GM19468 (cell line): ENCODE data around the gene CTPS1.

ENCODE experiments used
- ATAC-seq: cut with Tn5 transposase; IDR thresholded peaks from one replicate; pipeline ENCODE4 v1.9.1; 2021; ENCODE audit warnings: mild to moderate bottlenecking, moderate library complexity, moderate number of reproducible peaks; ENCODE audit not compliant: unreplicated experiment; ENCODE audit errors: extremely low read depth

The CTPS1 gene

DNA sequence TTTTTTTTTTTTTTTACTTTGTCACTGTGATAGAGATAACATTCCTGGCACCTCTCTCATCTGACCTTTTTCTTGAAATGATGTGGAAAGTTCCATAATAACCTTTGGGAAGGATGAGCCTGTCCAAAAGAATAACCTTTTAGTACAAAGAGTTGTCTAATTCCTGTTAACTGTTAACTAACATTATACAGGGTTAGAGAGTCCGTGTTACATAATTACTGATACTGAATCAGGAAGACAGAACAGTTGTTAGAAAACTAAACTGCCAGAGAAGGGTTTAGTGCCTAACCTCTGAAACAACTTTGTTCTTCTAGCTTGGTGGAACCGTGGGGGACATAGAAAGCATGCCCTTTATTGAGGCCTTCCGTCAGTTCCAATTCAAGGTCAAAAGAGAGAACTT is 8.8 kb downstream of the CTPS1 start:
- ATAC-seq = no peak

DNA sequence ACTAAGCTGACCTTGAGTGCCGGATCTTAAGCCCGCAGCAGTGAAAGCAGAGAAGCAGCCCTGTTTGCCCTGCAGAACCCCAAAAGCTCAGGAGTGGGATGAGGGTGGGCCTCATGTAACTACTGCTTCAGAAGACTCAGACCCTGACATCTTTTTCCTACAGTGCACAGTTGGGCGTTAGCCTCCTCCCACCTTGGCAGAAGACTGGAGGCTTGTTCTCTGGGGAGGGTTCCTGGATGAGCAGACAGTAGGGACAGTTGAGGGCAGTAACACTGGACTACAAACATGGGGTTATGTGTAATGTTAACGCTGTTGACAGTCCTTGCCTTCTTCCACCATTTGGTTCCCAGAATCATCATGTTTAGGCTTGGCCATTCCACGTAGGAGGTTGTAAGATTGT is 9.6 kb downstream of the CTPS1 start:
- ATAC-seq = no peak

DNA sequence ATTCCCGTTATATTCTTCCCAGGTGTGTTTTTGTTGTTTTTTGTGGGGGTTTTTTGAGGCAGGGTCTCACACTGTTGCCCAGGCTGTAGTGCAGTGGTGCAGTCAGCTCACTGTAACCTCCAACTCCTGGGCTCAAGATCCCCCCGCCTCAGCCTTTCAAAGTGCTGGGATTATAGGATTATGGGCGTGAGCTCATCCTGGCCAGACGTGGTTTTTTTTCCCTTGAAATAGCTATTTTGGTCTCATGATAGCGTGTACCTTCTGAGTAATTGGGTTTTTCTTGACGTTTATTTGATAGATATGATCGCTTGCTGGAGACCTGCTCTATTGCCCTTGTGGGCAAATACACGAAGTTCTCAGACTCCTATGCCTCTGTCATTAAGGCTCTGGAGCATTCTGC is 17.6 kb downstream of the CTPS1 start:
- ATAC-seq = no peak

DNA sequence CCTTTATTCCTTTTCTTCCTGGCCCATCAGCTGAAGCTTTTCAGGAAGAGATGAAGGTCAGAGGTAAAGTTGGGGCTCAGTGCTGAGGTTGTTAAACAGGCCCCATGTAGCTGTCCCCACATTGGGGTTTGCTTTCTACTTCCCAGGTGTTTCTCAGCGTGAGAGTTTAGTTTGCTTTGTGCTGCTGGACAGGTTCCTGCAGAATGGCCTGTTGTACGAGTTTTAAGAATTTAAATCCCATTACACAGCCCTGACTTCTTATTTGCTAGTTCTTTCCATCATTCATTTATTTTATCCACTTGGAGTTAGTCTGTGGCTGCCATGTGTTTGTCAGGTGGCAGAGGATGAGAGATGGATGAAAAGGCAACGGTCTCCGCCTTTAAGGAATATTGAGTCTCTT is 19.2 kb downstream of the CTPS1 start:
- ATAC-seq = no peak

DNA sequence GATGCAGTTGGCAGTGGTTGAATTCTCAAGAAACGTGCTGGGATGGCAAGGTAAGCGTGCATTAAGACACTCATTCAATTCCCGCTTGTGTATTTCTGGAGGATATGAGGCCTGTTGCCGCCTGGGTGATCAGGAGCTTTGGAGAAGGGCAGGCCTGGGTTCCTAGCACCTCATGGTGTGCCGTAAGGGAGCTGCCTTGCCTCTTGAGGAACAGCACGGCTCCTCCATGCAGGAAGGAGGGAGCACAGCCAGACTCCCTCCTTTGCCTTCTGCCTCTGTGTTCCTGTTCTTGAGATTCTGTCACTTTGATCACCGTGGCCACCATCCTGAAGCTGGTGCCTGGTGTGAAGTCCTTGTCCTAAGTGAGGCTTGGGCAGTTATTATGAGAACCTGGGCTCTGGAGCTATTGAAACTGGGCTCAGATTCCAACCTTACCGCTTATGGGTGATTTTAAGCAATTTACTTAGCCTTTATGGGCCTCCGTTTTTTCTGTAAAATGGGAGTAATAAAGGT is 23.7 kb downstream of the CTPS1 start:
- no peak for ATAC-seq

DNA sequence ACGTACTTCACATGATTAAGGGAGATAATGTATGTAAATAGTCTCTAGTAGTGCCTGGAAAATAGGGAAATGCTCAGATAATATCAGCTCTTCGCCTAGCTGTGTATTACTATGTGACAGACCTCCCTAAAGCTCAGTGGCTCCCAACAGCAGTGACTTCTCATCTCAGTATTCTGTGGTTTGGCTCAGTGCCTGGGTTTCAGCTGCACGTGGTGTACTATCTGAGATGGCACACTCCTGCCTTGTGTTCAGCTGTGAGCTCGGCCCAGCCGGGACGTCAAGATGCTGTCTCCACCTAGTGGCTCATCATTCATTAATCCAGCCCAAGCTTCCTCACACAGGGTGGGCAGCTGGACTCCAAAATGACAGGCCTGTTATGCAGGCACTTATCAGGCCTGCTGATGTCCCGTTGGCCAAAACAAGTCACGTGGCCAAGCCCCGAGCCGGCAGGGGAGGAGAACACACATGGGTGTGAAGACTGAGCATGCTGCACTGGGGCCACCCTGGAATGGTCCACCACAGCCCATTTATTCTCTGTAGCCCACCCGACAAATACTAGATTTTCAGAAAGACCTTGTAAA is 24.2 kb downstream of the CTPS1 start:
- ATAC-seq = peak; percentile 89

DNA sequence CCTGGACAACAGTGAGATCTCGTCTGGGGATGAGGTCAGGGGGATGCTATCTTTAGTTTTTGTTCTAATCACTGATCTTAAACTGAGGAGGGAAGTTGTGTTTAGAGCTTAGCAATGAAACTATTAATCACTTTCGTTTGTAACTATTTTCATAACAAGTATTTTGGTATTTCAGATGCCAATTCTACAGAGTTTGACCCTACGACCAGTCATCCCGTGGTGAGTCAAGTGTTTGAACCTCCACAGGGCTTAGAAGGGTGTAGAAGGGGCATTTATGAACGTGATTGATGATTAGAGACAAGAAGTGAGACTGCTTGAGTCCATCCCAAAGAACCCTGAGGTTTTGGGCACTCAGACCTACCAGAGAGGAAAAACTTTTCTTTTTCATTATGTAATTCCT is 26.4 kb downstream of the CTPS1 start:
- no peak for ATAC-seq

DNA sequence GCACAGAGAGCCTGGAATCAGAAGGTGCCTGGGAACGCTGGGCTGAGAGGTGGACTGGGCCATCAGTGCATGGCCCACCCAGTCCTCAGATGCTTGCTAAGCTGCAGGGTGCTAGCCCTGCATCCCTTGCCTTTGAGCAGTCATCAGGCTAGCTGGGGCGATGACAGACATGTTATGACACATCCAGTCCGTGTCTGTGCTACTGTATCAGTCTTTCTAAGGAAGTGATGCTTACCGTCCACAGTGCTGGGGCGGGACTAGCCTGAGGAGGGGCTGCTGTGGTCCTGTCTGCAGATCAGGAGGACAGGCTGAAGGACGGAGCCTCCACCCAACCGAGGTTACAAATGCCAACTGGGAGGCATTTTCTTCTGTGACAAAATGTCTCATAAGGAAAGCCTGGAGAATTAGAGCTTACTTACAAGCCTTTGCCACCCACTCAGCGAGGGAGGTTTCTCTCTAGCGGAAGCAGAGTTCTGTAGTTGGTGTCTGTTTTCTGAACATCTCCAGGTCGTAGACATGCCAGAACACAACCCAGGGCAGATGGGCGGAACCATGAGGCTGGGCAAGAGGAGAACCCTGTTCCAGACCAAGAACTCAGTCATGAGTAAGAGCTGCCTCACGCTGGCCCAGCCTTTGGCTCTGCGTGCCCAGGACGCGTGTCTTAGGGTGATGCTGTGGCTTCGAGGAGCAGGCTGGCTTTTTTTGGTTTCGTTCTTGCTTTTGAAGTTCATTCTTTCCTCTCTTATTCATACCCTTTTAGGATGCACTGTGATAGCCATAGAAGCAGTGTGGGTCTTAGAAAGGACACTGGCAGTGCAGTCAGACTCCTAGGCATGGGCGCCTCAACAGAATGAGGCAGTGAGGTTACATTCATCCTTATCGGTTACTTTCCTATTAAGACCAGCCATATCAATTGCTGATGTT is 27.7 kb downstream of the CTPS1 start:
- no peak for ATAC-seq

DNA sequence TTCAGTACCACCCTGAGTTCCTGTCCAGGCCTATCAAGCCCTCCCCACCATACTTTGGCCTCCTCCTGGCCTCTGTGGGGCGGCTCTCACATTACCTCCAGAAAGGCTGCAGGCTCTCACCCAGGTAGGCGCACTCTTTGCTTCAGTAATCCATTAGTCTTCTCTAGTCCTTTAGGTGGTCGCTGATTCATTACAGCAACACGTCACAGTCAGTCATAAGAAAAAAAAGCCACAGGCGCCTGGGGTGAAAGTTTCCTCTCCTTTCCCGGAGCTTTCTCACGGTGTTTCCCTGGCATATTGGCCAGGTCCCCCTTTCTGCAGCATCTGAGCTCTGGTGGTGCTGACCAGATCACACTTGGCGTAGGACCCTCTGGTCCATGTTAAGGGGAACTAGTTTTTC is 30.0 kb downstream of the CTPS1 start:
- ATAC-seq = no peak

DNA sequence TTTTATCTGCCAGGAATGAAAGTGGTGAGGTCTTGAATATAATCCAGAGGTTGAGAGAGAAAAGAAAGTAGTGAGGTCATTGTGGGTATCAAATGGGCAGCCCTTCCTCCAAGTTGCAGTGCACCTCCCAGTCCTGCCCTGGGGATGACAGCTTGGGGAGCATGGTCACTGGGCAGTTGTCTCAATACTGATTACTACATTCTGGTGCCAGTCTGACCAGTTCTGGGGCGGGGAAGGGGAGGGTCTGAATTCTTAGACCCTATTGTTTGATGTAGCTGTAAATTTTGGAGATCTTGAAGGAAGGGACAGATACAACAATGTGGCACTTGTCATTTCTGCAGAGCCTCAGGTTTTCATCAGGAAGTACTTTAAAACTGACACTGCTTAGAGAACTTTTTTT is 30.8 kb downstream of the CTPS1 start:
- ATAC-seq = no peak

DNA sequence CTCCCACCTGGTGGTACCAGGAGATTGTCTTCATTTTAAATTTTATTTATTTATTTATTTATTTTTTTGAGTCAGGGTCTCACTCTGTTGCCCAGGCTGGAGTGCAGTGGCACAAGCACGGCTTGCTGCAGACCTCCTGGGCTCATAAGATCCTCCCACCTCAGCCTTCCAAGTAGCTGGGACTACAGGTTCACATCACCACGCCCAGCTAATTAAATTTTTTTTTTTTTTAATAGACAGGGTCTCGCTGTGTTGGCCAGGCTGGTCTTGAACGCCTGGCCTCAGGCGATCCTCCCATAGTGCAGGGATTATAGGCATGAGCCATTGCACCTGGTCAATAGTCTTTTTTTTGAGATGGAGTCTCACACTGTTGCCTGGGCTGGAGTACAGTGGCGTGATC is 33.5 kb downstream of the CTPS1 start:
- ATAC-seq = no peak

DNA sequence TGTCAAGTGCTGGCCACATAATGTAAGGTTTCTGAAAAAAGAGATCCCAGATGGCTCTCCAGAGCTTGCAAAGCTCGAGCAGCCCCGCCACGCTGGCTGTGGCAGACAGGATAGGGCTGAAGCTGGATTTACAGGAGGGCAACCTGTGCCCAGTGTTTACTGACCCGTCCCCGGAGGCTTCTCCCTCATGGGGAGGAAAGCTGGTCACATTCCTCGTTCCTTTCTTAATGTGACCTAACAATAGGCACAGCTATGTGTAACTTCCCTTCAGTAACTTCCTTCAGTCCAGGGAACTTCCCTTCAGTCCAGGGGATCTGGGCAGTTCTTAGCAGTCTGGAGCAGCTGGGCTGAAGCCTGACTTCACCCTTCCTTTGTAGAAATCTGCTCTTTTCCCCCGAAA is 34.3 kb downstream of the CTPS1 start:
- no peak for ATAC-seq

DNA sequence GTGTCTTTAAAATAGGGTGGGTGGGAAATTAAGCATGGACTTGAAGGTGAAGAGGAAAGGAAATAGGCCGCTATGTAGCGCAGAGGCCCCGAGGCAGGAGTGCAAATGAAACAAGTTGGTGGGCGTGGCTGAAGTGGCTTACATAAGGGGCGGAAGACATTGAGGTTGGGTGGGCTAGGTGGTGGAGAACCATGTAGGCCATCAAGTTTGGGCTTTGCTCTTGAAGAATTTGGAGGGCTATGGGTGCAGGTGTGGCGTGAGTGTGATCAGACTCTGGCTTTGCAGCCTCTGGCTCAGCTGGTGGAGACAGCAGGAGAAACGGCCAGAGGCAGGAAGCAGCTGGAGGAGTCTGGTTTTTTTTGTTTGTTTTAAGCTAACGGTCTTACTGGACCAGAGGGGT is 35.4 kb downstream of the CTPS1 start:
- no peak for ATAC-seq

DNA sequence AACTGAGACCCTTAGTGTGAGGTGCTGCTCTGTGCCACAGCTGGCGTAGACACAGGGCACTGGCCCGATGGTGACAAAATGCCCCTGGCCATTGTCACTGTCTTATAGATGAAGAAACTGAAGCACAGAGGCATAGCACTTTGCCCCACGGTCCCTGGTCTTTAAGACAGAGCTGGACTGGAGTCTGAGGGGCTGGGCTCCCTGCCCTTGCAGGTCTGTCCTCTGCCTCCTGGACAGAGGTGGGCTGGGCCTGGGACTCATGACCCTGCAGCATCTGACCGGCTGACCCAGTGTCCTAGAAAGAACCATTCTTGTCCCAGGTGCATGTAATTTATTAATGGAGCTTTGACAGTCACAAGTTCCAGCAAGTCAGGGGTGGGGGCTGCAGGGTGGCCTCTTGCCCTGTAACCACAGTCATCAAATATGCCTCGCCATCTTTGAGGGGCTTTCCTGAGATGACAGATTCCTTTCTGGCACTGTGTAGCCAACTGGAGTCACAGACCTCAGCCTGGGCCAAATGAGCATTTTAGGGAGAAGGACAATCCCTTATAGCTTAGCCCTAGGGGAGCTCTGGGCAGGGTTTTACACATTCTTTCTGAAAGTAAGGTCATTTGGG is 35.9 kb downstream of the CTPS1 start:
- ATAC-seq = no peak

DNA sequence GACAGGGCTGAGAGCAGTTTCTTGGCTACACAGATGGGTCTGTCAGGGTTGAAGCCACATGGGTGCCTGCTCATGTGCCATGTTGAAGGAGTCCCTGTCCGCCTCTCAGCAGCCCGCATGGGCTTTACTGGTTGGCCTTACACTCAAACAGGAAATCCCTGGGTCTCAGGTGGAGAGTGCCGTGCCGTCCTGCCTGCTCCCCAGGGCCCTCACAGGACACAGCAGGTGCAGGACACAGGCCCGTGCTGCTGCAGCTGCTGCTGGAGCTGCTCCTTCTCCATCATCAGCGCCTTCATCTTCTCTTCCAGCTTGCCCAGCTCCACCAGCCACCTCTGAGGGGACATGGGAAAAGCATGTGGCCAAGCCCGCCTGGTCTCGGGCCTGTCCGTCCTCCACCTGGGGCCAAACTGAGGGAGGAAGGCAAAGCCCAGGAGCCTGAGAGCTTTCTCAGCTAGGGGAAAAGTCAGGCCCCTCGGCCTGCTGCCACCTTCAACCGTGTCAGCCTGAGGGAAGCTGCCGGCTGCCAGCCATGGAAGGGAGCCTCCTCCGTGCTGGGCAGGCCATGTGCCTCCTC is 36.5 kb downstream of the CTPS1 start:
- ATAC-seq = no peak

DNA sequence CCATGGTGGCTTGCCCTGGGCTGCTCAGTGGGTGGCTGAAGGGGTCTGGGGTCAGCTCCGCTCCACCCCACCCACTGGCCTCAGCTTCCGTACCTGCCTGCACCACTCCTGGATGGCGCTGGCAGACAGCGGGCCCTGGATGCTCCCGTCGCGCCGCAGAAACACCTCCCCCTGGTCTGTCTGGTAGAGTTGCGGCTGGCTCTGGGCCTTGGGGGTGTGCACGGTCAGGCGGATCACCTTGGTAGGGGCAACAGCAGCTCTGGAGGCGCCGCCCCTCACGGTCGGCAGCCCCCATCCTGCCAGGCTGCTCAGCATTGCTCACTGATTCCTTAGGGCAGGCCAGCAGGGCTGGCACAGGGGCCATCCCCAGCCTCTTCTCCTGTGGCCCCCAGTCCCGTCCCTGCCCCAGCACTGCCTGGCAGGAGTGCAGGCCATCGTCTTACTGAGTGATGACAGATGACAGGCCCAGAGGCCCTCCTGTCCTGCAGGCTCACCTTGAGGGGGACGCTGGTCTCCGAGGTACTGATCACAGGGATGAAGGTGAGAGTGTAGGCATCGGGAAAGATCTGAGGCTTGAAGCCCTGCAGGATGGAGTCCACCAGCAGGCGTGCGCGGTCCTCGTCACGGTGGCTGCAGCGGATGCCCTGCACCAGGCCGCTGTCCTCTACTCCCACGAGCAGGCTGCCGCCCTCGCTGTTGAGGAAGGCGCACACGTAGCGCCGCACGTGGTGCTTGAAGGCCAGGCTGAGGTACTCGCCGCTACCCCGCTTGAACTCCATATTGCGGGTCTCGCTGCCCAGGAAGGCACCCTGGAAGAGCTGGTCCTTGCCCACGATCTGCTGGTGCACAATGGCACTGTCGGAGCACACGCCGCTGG is 37.9 kb downstream of the CTPS1 start:
- ATAC-seq = no peak

DNA sequence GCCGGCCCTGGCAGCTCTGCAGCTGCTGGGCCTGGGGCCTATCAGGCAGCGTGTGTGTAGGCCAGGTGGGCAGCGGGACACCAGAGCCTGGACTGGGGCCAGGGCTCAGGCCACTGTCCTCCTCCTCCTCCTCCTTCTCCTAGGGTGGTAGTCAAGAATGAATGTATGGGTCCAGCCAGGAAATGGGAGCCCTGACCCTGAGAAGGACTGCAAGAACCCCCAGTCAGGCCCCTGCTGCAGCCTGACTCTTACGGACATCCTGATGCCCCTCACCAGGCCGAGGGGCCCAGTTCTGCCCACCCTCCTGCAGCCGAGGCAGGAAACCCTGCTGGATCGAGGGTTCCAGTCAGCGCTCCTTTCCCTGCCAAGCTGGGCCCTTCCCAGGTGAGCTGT is 38.5 kb downstream of the CTPS1 start:
- no peak for ATAC-seq

DNA sequence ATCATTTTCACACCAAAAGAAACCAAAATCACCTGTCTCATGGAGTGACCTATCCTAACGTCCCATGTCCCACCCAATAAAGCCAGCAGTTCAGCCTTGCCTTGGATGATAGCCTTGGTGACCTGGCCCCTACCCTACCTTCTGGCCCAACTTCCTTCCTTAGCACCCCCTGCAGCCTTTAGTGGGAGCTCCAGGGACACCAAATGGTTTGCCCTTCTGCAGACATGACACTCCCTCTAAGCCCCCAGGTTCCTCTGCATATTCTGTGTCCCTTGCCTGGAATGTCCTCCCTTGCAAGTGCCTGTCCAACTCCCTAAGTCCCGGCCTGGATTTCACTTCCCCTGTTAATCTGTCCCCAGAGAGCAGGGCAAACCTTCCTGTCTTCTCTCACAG is 39.9 kb downstream of the CTPS1 start:
- ATAC-seq = no peak

DNA sequence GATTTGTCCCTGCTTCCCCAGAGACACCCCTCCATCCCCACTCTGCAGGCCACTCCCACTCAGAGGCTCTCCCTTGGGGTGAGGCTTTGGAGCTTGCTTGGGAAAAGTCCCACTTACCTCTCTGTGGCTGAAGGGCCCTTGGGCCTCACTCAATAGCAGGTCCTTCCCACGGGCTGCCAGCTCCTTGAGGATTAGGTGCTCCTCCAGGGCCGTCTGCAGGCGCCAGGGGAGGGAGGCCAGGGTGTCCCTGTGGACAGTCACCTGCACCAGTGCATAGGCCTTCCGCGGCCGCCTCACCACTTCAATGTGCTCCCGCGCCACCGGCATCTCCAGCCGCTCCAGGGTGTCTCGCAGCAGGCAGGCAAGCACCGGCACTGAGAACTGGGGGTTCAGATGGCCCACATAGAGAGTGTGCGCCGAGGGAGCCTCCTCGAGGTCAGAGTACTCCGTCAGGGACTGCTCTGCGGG is 40.6 kb downstream of the CTPS1 start:
- ATAC-seq = no peak

DNA sequence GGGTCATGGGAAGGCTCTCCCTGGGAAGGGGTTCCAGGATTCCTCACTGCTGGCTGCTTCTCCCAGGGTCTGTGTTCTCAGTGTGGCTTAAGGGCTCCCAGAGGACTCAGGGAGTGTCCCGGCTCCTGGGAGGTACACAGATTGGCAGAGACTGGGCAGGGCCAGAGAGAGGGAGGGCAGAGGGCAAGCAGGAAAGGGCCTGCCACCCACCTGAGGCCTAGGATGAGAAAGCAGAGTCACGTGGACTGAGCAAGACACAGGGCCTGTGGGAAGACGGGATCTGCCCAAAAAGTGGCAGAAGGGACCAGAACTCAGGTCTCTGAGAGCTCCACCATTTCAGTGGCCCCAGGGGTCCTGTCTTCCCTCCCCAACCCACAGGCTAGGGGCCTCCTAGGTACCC is 41.2 kb downstream of the CTPS1 start:
- ATAC-seq = no peak
